Astrocyte (in vitro differentiated cells and primary cell): ENCODE results near the gene DENND11. TPM values are rescaled to one million over a fixed set of nuclear protein-coding genes. Genes with fewer than 3 reads are reported as not detected.

Source experiments
- DNase-seq: peaks from one replicate; pipeline ENCODE4 v3.0.0-alpha.2; 2010; ENCODE audit warnings: low read depth
- FAIRE-seq: peaks from 2 replicates; lab custom pipeline; 2011; peaks lifted over from hg19 to GRCh38; lab: Jason Lieb, UNC
- H2AFZ ChIP-seq: 2 replicates; pipeline ENCODE4 v1.6.0; 2012; ENCODE audit warnings: low read depth, low read length, inconsistent platforms
- H3K27ac ChIP-seq: 2 replicates; pipeline ENCODE4 v1.5.1; 2011; ENCODE audit warnings: low read depth, low read length, inconsistent platforms
- H3K27me3 ChIP-seq: 2 replicates; pipeline ENCODE4 v1.6.0; 2011; ENCODE audit warnings: low read length, inconsistent platforms; ENCODE audit not compliant: insufficient read depth
- H3K36me3 ChIP-seq: 2 replicates; pipeline ENCODE4 v1.5.1; 2011; ENCODE audit warnings: low read length, inconsistent platforms; ENCODE audit not compliant: insufficient read depth
- H3K4me1 ChIP-seq: 2 replicates; pipeline ENCODE4 v1.5.1; 2011; ENCODE audit warnings: low read length, inconsistent platforms; ENCODE audit not compliant: insufficient read depth
- H3K4me2 ChIP-seq: 2 replicates; pipeline ENCODE4 v1.6.0; 2012; ENCODE audit warnings: low read length, inconsistent platforms
- H3K4me3 ChIP-seq: 2 replicates; pipeline ENCODE4 v1.5.1; 2011; ENCODE audit warnings: low read depth, mild to moderate bottlenecking, low read length, inconsistent platforms; ENCODE audit not compliant: insufficient read depth
- H3K79me2 ChIP-seq: 2 replicates; pipeline ENCODE4 v1.6.0; 2012; ENCODE audit warnings: mild to moderate bottlenecking, low read length, inconsistent platforms; ENCODE audit not compliant: insufficient read depth
- H3K9ac ChIP-seq: 2 replicates; pipeline ENCODE4 v1.6.0; 2012; ENCODE audit warnings: mild to moderate bottlenecking, low read length, inconsistent platforms
- H3K9me3 ChIP-seq: 2 replicates; pipeline ENCODE4 v1.5.1; 2012; ENCODE audit warnings: low read depth, mild to moderate bottlenecking, low read length, inconsistent platforms; ENCODE audit not compliant: insufficient read depth
- H4K20me1 ChIP-seq: 2 replicates; pipeline ENCODE4 v1.6.0; 2012; ENCODE audit warnings: low read length, inconsistent platforms; ENCODE audit not compliant: insufficient read depth
- H3K27ac Mint-ChIP-seq: one replicate; pipeline ENCODE4 v1.8.0; 2021; ENCODE audit warnings: mild to moderate bottlenecking, mixed read lengths; ENCODE audit not compliant: unreplicated experiment
- H3K27me3 Mint-ChIP-seq: one replicate; pipeline ENCODE4 v1.8.0; 2021; ENCODE audit warnings: low read depth, mixed read lengths; ENCODE audit not compliant: unreplicated experiment
- H3K36me3 Mint-ChIP-seq: one replicate; pipeline ENCODE4 v1.8.0; 2021; ENCODE audit warnings: low read depth, mixed read lengths; ENCODE audit not compliant: unreplicated experiment
- H3K4me1 Mint-ChIP-seq: one replicate; pipeline ENCODE4 v1.8.0; 2021; ENCODE audit warnings: low read depth, mixed read lengths; ENCODE audit not compliant: unreplicated experiment
- H3K4me3 Mint-ChIP-seq: one replicate; pipeline ENCODE4 v1.8.0; 2021; ENCODE audit warnings: mild to moderate bottlenecking, moderate library complexity, mixed read lengths; ENCODE audit not compliant: unreplicated experiment
- H3K9me3 Mint-ChIP-seq: one replicate; pipeline ENCODE4 v1.8.0; 2021; ENCODE audit warnings: mild to moderate bottlenecking, mixed read lengths; ENCODE audit not compliant: unreplicated experiment
- EZH2 ChIP-seq: IDR thresholded peaks from 2 replicates; pipeline ENCODE4 v1.6.1; 2012; ENCODE audit warnings: mild to moderate bottlenecking, low read length, inconsistent platforms; ENCODE audit not compliant: insufficient read depth
- total RNA-seq: library from RNA; stranded (reverse); gene quantifications from 2 replicates; pipeline ENCODE4 v1.2.1, GENCODE V29; 2021
- TF ChIP-seq, protein P1 (sequence below): IDR thresholded peaks from 2 replicates; pipeline ENCODE4 v1.5.1; 2011; ENCODE audit warnings: low read depth, mild to moderate bottlenecking, inconsistent platforms, low read length, moderate library complexity; ENCODE audit not compliant: insufficient read depth

The DENND11 gene
- total RNA-seq, 1 donor from 2014 or later, result 10.5 TPM

- no peak overlapping the region for H3K9ac ChIP-seq
- Mint-ChIP-seq H3K27ac (no peak overlapping the region), H3K36me3 (no peaks in the 10 kb centered on the region), H3K9me3 (no peaks in the 10 kb centered on the region), H3K4me1 (no peaks in the 10 kb centered on the region), H3K27me3 (no peaks in the 10 kb centered on the region), H3K4me3 (no peak overlapping the region)
- H3K27ac ChIP-seq, result no peak overlapping the region
- H3K4me1 ChIP-seq, result no peaks in the 10 kb centered on the region
- no peak for TF ChIP-seq EZH2
- TF ChIP-seq, protein P1, sequence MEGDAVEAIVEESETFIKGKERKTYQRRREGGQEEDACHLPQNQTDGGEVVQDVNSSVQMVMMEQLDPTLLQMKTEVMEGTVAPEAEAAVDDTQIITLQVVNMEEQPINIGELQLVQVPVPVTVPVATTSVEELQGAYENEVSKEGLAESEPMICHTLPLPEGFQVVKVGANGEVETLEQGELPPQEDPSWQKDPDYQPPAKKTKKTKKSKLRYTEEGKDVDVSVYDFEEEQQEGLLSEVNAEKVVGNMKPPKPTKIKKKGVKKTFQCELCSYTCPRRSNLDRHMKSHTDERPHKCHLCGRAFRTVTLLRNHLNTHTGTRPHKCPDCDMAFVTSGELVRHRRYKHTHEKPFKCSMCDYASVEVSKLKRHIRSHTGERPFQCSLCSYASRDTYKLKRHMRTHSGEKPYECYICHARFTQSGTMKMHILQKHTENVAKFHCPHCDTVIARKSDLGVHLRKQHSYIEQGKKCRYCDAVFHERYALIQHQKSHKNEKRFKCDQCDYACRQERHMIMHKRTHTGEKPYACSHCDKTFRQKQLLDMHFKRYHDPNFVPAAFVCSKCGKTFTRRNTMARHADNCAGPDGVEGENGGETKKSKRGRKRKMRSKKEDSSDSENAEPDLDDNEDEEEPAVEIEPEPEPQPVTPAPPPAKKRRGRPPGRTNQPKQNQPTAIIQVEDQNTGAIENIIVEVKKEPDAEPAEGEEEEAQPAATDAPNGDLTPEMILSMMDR, result no peak
- FAIRE-seq, result no peak
- H3K4me2 ChIP-seq, result no peak overlapping the region
- no peak overlapping the region for H3K4me3 ChIP-seq
- no peaks in the 10 kb centered on the region for H3K9me3 ChIP-seq
- H3K27me3 ChIP-seq, result no peaks in the 10 kb centered on the region
- H4K20me1 ChIP-seq, result peaks cover 35% of the 10 kb centered on the region
- no peak for DNase-seq
- H2AFZ ChIP-seq, result no peak overlapping the region
- H3K79me2 ChIP-seq, result peaks cover 13% of the 10 kb centered on the region
- peaks cover 7% of the 10 kb centered on the region for H3K36me3 ChIP-seq
Measured at GRCh38 chr7:141688043-141688442, 13.9 kb downstream of the DENND11 start.

- no peaks in the 10 kb centered on the region for H3K4me1 Mint-ChIP-seq
- Histone ChIP-seq H3K27ac (no peak overlapping the region), H3K9me3 (no peaks in the 10 kb centered on the region), H3K27me3 (no peaks in the 10 kb centered on the region), H3K36me3 (peaks cover 11% of the 10 kb centered on the region), H3K79me2 (peaks cover 7% of the 10 kb centered on the region), H3K9ac (no peak overlapping the region), H3K4me2 (no peak overlapping the region), H2AFZ (no peak overlapping the region), H3K4me1 (no peaks in the 10 kb centered on the region), H4K20me1 (peaks cover 35% of the 10 kb centered on the region), H3K4me3 (no peak overlapping the region)
- FAIRE-seq (no peak), DNase-seq (no peak)
- H3K36me3 Mint-ChIP-seq, result no peaks in the 10 kb centered on the region
- no peak for TF ChIP-seq EZH2
- TF ChIP-seq, protein P1, result no peak
- H3K9me3 Mint-ChIP-seq, result no peaks in the 10 kb centered on the region
- no peaks in the 10 kb centered on the region for H3K27me3 Mint-ChIP-seq
- H3K4me3 Mint-ChIP-seq, result no peak overlapping the region
- H3K27ac Mint-ChIP-seq, result no peak overlapping the region
Measured at GRCh38 chr7:141686670-141687069, 15.3 kb downstream of the DENND11 start.

GRCh38 chr7:141686074-141686473 is 15.9 kb downstream of the DENND11 start:
- no peak for TF ChIP-seq EZH2
- TF ChIP-seq, protein P1, result no peak
- H3K79me2 ChIP-seq, result peaks cover 4% of the 10 kb centered on the region
- peaks cover 31% of the 10 kb centered on the region for H4K20me1 ChIP-seq
- no peaks in the 10 kb centered on the region for H3K4me1 ChIP-seq
- Mint-ChIP-seq H3K36me3 (no peaks in the 10 kb centered on the region), H3K27me3 (no peaks in the 10 kb centered on the region), H3K4me3 (no peak overlapping the region), H3K4me1 (no peaks in the 10 kb centered on the region), H3K9me3 (no peaks in the 10 kb centered on the region), H3K27ac (no peak overlapping the region)
- H3K27ac ChIP-seq, result no peak overlapping the region
- peaks cover 14% of the 10 kb centered on the region for H3K36me3 ChIP-seq
- no peak overlapping the region for H3K9ac ChIP-seq
- H3K4me2 ChIP-seq, result no peak overlapping the region
- H3K9me3 ChIP-seq, result no peaks in the 10 kb centered on the region
- no peak overlapping the region for H3K4me3 ChIP-seq
- DNase-seq (no peak), FAIRE-seq (no peak)
- H2AFZ ChIP-seq, result no peak overlapping the region
- no peaks in the 10 kb centered on the region for H3K27me3 ChIP-seq
